HG03175 (cell line): Measurements from ENCODE around the gene QRFP.

Experiments used
- ATAC-seq: cut with Tn5 transposase; IDR thresholded peaks from one replicate; pipeline ENCODE4 v1.9.1; 2021; ENCODE audit warnings: mild to moderate bottlenecking, moderate library complexity; ENCODE audit not compliant: unreplicated experiment

Gene QRFP

DNA sequence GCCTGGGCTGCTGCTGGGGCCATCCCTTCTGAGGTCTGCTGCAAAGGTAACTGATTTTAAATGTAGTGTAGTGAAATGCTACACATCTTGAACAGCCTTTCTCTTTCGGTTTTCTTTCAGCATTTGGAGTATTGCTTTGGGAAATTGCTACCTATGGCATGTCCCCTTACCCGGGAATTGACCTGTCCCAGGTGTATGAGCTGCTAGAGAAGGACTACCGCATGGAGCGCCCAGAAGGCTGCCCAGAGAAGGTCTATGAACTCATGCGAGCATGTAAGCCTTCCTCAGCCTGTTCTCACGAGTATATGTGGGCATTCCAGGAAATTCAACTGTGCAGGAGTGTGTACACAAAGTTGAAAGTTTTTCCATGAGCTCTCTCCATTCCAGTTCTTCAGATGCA lies 18.3 kb downstream of the QRFP start:
- ATAC-seq, result no peak

DNA sequence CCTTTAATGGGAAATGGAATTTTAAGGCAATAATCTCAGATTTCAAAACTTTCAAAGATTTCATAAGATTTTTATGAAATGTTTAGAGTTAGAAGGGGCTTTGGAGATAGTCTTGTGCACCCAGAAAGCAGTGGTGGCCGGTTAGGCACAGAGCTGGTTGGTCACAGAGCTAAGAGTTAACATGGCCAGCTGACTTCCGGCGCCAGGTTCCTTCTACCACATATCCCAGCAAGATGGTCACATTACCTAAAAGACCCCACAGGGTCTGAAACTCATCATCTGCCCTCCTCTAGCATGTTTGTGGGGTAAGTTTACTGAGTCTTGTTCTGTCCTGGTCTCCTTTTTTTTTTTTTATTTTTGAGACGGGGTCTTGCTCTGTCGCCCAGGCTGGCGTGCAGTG lies 19.3 kb downstream of the QRFP start:
- no peak for ATAC-seq

DNA sequence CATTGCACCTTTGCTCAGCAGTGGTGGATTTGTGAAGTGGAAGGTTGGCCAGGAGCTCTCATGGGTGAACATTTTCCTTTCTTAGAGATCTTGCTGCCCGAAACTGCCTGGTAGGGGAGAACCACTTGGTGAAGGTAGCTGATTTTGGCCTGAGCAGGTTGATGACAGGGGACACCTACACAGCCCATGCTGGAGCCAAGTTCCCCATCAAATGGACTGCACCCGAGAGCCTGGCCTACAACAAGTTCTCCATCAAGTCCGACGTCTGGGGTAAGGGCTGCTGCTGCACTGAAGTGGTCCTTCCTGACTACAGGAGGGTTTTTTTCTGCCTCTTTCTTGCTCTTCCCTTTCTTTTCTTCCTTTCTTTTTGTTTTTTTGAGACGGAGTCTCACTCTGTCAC lies 21.8 kb downstream of the QRFP start:
- ATAC-seq, result no peak

DNA sequence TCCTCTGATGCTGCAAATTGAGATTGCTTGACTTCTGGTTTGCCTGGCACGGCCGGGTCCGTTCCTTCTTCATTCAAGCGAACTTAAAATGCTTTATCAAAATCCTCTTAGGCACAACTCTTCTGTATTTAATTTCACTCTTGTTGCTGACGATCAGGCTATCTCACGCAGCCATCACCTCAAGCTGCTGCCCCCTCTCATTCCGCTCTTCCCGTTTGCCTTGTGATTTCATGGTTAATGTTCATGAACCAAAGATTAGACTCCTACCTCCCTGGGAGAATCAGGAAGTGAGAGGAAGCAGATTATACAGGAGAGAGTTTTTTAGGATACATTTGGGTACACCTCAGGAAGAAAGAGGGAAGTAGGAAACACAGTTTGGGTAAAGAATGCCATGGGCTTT lies 22.6 kb downstream of the QRFP start:
- no peak for ATAC-seq

DNA sequence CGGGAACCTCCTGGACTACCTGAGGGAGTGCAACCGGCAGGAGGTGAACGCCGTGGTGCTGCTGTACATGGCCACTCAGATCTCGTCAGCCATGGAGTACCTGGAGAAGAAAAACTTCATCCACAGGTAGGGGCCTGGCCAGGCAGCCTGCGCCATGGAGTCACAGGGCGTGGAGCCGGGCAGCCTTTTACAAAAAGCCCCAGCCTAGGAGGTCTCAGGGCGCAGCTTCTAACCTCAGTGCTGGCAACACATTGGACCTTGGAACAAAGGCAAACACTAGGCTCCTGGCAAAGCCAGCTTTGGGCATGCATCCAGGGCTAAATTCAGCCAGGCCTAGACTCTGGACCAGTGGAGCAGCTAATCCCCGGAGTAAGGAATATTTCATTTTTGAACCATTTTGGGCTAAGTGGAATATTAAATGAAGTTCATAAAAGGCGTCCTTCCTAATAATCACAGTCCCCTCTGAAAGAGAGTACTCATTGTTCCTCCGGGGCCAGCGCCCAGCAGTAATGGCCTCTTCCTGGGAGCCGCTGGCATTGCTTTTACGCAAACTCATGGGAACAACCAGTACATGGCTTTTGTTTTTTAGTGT lies 23.6 kb downstream of the QRFP start:
- ATAC-seq, result no peak

DNA sequence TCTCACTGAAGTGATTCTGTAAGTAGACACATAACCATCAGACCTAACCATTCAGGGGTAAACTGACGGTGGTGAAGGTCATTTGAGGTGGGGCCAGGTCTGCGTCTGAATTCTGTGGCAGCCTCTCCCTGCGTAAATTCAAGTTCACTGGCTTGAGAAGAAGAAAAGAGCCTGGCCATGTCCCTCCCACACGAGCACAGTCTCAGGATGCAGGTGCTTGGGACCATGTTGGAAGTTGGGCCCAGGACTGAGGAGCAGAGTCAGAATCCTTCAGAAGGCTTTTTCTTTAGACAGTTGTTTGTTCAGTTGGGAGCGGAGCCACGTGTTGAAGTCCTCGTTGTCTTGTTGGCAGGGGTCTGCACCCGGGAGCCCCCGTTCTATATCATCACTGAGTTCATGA lies 24.1 kb downstream of the QRFP start:
- ATAC-seq, result no peak

DNA sequence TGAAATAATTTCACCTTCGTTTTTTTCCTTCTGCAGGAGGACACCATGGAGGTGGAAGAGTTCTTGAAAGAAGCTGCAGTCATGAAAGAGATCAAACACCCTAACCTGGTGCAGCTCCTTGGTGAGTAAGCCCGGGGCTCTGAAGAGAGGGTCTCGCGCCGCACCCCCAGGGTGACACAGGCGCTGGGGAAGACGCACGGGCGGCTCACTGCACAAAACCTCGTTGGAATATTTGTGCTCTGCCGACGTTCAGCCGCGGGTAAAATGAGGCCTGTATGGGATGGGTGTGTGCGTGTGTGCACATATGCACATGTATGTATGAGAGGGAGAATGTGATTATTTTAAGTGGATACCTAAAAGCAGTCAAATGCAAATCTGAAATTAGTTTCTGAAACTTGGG lies 24.5 kb downstream of the QRFP start:
- no peak for ATAC-seq

DNA sequence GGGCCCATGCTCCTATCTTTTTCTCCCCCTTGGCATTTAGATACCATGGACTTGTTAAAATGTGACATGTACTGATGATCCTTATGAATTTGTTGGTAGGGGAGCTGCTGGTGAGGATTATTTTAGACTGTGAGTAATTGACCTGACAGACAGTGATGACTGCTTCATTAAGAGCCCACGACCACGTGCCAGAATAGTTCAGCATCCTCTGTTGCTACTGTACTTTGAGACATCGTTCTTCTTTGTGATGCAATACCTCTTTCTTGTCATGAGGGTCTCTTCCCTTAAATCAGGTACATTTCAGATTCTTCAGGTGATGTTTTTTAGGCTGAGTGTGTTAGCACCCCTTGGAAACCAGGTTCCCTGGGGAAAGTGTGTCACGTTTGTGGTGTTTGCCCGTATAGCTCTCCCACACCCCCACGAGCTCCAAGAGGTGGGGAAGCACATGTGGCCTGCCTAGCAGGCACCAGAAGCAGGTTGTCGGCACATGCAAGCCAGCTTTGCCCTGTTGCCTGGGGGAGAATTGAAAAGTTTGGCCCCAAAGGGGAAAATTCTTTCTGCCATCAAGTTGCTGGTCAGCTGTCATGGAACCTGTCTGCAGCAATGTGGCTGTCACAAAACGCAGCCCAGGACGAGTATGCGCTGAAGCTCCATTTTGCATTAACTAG lies 25.1 kb downstream of the QRFP start:
- ATAC-seq, result no peak

DNA sequence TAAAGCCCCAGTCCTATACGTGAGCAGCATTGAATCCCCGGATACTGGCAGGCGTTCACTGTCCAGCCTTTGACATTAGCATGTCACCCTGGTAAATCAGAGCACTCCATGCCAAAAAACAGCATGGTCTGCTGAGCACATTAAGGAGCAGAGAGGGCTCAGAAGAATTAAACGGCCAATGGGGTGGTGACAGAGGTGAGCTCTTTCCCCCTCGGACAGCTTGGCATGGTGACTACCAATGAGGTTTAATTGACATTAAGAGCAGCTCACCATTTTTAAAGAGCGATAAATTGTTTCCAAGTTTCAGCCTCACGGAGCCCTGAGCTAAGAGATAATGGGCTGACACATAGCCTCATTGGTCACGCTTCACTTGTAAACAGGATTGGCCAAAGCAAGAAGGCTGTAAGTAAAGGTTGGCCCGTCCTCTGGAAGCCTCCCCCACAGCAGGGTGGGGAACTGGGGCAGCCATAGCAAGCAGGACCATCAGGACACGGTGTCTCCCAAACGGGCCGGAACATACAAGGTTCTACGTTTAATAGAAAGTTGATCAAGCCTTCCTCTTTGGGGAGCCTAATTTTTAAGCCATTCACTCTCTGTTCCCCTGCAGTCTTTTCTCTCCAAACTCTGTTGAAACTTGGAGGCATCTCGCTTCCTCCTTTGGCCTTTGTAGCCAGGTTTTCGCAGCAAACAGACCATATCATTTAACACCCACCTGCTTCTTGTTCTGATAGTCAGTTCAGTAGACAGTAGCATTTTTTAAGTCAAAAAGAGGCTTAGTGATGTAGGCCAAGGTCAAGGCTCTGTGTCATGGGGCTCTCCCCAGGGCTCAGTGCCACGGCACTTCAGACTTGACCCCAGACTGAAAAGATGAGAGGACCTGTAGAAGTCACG lies 25.9 kb downstream of the QRFP start:
- ATAC-seq, result no peak

DNA sequence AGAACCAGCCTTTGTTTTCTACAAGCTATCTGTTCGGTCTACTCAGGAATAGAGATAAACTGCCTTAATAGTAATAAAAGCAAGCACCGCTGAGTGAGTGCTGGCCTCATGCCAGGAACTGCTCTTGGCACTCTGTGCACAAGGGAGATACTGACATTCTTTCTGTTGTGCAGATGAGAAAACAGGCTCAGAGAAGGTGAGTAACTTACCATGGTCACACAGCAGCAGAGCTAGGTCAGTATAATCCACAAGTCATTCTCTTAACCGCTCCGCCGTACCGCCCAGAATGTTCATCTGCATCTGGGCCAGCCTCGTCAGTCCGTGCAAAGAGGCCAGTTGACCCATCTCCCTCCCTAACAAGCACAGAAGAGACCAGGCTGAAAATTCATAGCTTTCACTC lies 27.4 kb downstream of the QRFP start:
- ATAC-seq, result no peak

DNA sequence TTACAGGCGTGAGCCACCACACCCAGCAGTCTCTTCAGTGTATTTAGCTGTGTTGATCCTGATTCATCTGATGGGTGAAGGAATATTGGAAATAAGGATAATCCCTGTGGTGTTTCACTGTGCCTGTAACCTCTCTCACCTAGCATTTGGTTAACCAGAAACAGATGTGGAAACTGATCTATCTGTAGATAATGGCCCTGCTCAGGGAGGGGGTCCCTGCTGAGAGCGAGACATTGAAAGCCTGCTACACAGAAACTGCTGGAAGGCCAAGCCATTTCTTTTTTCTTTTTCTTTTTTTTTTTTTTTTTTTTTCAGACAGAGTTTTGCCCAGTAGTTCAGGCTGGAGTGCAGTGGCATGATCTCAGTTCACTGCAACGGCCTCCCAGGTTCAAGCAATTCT lies 28.4 kb downstream of the QRFP start:
- ATAC-seq, result no peak

DNA sequence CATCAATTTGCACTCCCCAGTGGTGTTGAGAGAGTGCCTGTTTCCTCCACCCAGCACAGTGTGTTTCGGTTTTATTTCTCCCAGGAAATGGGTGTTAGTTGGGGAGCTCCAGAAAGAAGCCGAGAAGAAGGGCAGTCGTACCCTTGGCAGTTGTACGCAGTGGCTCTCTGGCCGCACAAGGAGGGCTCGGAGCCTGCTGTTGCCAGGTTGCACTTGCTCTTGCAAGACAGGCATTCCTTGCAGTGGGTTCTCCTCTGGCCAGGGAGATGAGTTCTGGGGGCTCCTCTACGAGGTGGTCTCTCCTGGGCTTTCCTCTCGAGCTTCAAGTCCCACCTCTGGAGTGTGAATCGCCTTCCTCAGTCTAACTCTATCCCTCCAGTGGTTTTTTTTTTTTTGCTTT lies 29.1 kb downstream of the QRFP start:
- no peak for ATAC-seq

DNA sequence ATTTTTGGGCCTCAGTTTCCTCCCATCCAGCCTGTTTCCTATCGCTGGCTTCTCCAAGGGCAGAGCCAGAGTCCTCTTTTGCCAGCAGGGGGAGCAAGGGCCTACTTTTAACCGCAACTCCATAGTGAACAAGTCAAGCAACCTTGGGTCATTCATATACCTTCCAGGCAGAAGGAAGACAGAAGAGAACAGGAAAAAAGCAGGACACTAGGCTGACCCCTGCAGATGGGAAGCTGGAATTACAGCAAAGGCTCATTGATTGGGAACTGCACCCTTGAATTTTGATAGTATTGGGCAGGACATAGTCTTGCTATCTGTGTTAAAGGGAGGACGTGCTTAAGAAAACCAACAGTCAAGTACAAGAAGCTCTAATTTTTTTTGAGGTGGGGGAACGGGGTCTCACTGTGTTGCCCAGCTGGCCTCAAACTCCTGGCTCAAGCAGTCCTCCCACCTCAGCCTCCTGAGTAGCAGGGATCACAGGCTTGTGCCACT lies 30.1 kb downstream of the QRFP start:
- ATAC-seq, result no peak

DNA sequence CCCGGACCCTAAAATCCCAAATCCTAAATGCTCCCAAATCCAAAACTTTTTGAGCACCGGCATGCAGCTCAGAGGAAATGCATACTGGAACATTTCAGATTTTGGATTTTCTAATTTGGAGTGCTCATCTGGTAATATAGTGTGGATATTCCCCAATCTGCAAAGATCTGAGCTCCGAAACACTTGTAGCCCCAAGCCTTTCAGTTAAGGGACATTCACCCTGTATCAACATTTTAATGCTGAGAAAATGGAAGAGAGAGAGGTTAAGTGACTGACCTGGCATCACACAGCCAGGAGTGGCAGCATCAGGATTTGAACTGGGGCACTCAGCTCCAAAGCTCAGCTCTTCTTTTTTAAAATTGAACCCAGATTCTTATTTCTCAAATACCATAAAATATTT lies 30.7 kb downstream of the QRFP start:
- no peak for ATAC-seq

DNA sequence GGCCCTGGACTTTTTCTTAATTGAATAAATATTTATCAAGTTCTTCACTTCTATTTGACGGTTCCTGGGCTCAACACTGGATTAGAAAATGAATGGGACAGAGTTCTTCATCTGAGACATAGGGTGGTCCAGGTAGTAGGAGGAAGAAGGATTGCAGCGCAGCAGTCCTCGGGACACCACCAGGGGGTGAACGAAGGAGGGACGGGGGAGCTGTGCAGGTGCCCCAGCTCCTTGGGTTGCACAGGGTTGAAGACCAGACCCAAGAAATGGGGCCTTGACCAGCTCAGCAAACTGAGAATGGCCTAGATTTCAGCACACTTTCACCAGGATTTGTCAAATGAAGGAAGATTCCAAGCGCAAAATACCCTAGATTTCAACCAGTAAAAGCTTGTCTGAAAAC lies 32.1 kb downstream of the QRFP start:
- no peak for ATAC-seq

DNA sequence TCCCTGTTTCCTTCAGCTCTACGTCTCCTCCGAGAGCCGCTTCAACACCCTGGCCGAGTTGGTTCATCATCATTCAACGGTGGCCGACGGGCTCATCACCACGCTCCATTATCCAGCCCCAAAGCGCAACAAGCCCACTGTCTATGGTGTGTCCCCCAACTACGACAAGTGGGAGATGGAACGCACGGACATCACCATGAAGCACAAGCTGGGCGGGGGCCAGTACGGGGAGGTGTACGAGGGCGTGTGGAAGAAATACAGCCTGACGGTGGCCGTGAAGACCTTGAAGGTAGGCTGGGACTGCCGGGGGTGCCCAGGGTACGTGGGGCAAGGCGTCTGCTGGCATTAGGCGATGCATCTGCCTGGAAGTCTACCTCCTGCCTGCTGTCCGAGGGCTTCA lies 33.9 kb downstream of the QRFP start:
- no peak for ATAC-seq

DNA sequence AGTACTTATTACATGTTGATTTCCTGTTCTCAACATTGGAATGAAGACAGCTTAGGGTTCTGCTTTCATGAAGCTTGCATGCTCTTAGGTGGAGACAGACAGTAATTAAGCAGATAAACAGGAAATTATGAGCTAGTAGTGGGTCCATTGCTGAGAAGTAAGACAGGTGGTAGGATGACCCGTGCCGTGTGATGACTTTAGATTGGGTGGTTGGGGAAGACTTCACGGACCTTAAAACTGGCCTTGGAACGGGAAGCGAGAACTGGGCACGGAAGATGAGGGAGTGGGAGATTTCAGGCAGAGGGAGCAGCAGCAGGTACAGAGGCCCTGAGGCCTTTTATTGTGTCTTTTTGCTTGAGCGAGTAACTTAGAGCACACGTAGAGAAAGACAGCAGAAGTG lies 34.4 kb downstream of the QRFP start:
- no peak for ATAC-seq

DNA sequence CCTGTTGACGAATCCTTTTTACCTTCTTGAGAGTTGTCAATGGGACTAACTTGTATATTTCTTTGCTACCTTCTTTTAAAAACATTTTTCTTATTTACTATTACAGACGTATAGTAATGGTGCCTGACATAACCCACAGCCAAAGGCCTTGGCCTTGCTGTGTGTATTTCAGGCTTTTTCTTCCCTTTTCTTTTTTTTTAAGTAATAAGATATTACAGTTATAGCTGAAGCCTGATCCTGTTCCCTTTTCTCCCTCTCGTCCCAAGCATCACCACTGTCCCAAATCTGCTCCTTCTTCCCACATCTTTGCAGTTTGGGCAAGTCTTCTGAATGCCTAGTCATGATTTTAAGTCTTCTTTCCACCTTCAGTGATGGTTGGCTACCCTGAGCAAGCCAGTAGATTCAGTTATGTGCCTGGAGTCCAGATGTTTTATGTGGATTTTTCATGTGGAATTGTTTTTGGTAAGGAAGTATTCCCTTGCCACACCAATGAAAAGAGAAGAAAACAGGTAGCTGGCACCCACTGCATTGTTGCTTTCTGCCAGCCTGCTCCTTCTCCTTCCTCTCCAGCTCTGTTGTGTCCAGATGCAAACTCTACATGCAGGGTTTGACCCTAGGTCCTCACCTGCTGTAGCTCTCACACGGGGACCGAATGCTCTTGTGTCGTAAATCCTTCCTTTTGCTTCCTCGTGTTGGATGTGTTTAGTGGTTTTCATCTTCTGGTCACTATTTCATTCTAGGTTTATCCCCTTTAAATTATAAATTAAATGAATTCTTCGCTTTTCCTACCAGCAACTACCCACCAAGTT lies 35.0 kb downstream of the QRFP start:
- no peak for ATAC-seq

DNA sequence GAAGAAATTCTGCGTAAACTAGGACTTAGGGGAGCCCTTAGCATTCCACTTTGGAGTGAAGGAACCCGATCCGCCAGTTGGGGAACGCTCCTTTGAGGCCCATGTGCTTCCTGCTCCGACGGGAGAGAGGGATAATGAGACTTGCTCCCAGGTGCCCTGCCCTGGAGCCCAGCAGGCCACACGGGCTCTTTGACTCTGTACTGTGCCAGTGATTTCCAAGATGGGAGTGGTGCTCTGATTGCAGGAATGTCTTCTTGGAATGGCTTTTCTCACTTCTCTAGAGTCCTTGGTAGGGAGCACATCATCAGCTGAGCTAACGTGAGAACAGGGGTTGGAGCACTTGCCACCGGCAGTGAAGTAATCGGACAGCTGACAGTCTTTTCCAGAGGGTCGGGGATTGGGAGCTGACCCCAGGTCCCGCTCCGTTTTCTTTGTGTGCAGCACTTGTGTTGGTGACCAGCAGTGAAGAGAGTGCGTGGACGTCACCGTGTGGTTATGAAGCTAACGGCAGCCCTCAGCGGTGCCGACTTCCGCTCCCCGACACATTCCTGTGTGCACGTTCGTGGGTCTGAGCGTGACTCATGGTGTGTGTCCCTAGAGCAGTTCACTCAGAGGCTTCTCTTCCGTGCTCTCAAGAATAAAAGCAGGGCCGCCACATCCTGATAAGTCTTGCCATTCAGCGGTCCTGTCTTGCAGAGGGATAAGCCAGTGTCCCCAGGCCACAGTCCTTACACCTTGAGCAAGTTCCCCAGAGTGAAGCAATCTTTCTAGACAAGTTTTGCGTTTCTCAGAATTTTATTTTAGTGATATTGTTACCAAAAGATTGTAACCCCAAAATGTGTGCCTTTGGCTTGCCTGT lies 35.9 kb downstream of the QRFP start:
- no peak for ATAC-seq
